Measurements from ENCODE around the gene HTRA1. TPM values are rescaled to one million over a fixed set of nuclear protein-coding genes. Genes with fewer than 3 reads are reported as not detected.

Gene HTRA1
- total and polyA plus RNA-seq, 10 of the 15 experiments (the other 5 are each of a cell fraction or from before 2014, with no cell fraction given) = 0.13 TPM; not detected in 9

- H2AFZ ChIP-seq (ENCODE audit: control insufficient read depth, low read depth, low read length) = no peak overlapping the region
- ATAC-seq (no peak), DNase-seq (ENCODE audit: low read depth, low spot score) (no peak), FAIRE-seq (no peak)
- ChIA-PET CTCF (no interaction called here), SMC1A (ENCODE audit: uncharacterized antibody, unreplicated experiment) (no interaction called here), POLR2A (no interaction called here), RAD21 (ENCODE audit: unreplicated experiment) (no interaction called here)
- H3K36me3 ChIP-seq (ENCODE audit: control insufficient read depth in 2 of 2, insufficient read depth in 2 of 2, low read length in 1 of 2) = no peaks in the 10 kb centered on the region
- no peak overlapping the region for H3K4me2 ChIP-seq (ENCODE audit: control insufficient read depth, insufficient read depth)
- H3K9ac ChIP-seq (ENCODE audit: control insufficient read depth, insufficient read depth, low read length) = no peak overlapping the region
- WGBS (ENCODE audit: insufficient coverage, insufficient replicate concordance, low lambda C conversion rate, missing lambda C conversion rate) = 2% methylated on average over 4 of the region's 4 CpGs
- no peaks in the 10 kb centered on the region for H3K9me3 ChIP-seq (replicated peaks; ENCODE audit: control insufficient read depth, insufficient read depth, low read length)
- peaks cover 0 to 4% of the 10 kb centered on the region in 2 experiments for H3K27me3 ChIP-seq (replicated peaks in 1 of 2; ENCODE audit: control insufficient read depth in 2 of 2, insufficient read depth in 2 of 2, low read length in 1 of 2)
- intact Hi-C loops (cut with micrococcal nuclease; ENCODE audit: unreplicated experiment) (no loop called here), in situ Hi-C loops (cut with MboI) (no loop called here)
- BruUV-seq (replicated peaks) = no TSS peak
- no peaks in the 10 kb centered on the region for H3K4me1 ChIP-seq (ENCODE audit: control insufficient read depth, insufficient read depth, low read length)
- no peak overlapping the region for H3K27ac ChIP-seq (ENCODE audit: control insufficient read depth, insufficient read depth)
- no peak overlapping the region for H3K4me3 ChIP-seq
- no peaks in the 10 kb centered on the region for H4K20me1 ChIP-seq (ENCODE audit: control insufficient read depth, insufficient read depth)
- H3K79me2 ChIP-seq (ENCODE audit: control insufficient read depth, insufficient read depth, low read length) = no peaks in the 10 kb centered on the region
- no peak for TF ChIP-seq CEBPZ (IDR thresholded peaks at IDR 0.05; ENCODE audit: low read depth, low read length)
- TF ChIP-seq CHD1 (IDR thresholded peaks at IDR 0.05; ENCODE audit: low read depth, low read length) = no peak
- no peak for TF ChIP-seq CUX1 (IDR thresholded peaks at IDR 0.05; ENCODE audit: insufficient replicate concordance, low read depth, low read length)
- TF ChIP-seq BHLHE40 (IDR thresholded peaks at IDR 0.05; ENCODE audit: borderline replicate concordance in 1 of 2, low read depth in 2 of 2, low read length in 1 of 2) = no peak
- TF ChIP-seq CBX3 (IDR thresholded peaks at IDR 0.05; ENCODE audit: borderline replicate concordance, low read depth) = no peak
- TF ChIP-seq DPF2 (IDR thresholded peaks at IDR 0.05) = no peak
- TF ChIP-seq MEF2B (IDR thresholded peaks at IDR 0.05; ENCODE audit: partially characterized antibody, poor library complexity, severe bottlenecking) = no peak
- TF ChIP-seq ZZZ3 (IDR thresholded peaks at IDR 0.05; ENCODE audit: control insufficient read depth, insufficient read length, low read depth) = no peak
- no peak for TF ChIP-seq GATAD2B (conservative IDR thresholded peaks at IDR 0.05; ENCODE audit: low read depth)
- TF ChIP-seq SMAD5 (IDR thresholded peaks at IDR 0.05; ENCODE audit: low read depth) = no peak
- TF ChIP-seq ATF3 (IDR thresholded peaks at IDR 0.05; ENCODE audit: borderline replicate concordance, extremely low read depth, low read depth, low read length) = no peak
- no peak for TF ChIP-seq PBX3 (IDR thresholded peaks at IDR 0.05; ENCODE audit: insufficient replicate concordance, low read depth, low read length)
These were observed 32.4 kb downstream of the HTRA1 start for GRCh38 chr10:122493761-122494160.

Measured in GM12878 (cell line).